PC-3 (cell line): Measurements from ENCODE around the gene SSTR5.

Experiments used
- EZH2 ChIP-seq: fragments of 300-600 bp; sonication (generic); IDR thresholded peaks from one replicate; pipeline ENCODE4 v1.6.1; 2017; ENCODE audit warnings: antibody characterized with exemption, mild to moderate bottlenecking, low read length; ENCODE audit not compliant: unreplicated experiment
- EZH2phosphoT487 ChIP-seq: fragments of 300-600 bp; sonication (generic); IDR thresholded peaks from 2 replicates; pipeline ENCODE4 v1.6.1; 2018; ENCODE audit warnings: mild to moderate bottlenecking, antibody characterized with exemption, low read length, borderline replicate concordance
- TF ChIP-seq, protein P1 (sequence below): fragments of 300-600 bp; sonication (generic); conservative IDR thresholded peaks from 2 replicates; pipeline ENCODE4 v1.5.1; 2017; ENCODE audit warnings: antibody characterized with exemption, low read depth, mild to moderate bottlenecking, low read length

DNA sequence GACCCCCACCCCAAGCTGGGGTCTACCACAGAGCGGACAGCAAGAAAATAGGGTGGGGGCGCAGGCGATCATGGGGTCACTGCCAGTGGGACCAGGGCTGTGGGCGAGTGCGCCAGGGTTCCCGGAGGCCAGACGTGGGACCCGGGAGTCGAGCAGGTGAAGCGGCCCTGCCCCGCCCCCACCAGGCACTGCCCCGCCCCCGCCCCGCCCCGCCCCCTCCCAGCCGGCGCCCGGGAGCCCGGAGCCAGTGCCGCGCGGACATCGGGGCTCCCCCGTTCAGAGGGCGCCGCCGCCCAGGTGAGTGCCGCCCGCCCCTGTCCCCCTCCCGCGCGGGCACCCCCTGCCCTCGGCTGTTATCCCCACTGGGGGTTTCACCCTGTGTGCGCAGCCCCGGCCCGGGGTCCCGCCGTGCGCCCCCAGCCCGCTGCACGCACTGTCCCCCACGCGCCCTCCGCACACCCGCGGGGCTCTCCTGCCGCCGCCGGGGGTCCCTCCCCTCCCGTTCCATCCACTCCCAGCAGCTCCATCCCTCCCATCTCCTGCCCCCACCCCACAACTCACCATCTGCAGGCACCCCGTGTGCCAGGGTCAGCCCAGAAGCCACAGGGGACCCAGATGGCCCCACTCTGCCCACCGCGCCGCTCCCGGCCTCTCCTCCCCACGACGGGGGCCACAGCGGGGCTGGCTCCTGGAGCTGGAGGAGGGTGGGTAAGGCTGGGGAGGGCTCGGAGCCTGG lies at the start of gene SSTR5:
- TF ChIP-seq EZH2, result no peak
- TF ChIP-seq, protein P1, sequence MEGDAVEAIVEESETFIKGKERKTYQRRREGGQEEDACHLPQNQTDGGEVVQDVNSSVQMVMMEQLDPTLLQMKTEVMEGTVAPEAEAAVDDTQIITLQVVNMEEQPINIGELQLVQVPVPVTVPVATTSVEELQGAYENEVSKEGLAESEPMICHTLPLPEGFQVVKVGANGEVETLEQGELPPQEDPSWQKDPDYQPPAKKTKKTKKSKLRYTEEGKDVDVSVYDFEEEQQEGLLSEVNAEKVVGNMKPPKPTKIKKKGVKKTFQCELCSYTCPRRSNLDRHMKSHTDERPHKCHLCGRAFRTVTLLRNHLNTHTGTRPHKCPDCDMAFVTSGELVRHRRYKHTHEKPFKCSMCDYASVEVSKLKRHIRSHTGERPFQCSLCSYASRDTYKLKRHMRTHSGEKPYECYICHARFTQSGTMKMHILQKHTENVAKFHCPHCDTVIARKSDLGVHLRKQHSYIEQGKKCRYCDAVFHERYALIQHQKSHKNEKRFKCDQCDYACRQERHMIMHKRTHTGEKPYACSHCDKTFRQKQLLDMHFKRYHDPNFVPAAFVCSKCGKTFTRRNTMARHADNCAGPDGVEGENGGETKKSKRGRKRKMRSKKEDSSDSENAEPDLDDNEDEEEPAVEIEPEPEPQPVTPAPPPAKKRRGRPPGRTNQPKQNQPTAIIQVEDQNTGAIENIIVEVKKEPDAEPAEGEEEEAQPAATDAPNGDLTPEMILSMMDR, result no peak
- no peak for TF ChIP-seq EZH2phosphoT487
